Right cardiac atrium (tissue), 5 donors: ENCODE results near the gene SST. TPM values are rescaled to one million over a fixed set of nuclear protein-coding genes. Genes with fewer than 3 reads are reported as not detected.

ENCODE experiments used
- ATAC-seq, 2 donors: fragments of 200-7000 bp; cut with Tn5 transposase; one replicate each; pipeline versions ENCODE4 v1.8.0 to v1.9.1; 2020; ENCODE audit warnings: moderate library complexity in 2 of 2, mild to moderate bottlenecking in 1 of 2
- DNase-seq, 3 donors: peaks; one replicate each; pipeline ENCODE4 v3.0.0-alpha.2; 2020
- H3K27ac ChIP-seq: one replicate; pipeline ENCODE4 v1.5.1; 2013; ENCODE audit warnings: mild to moderate bottlenecking, low read length, control low read depth, moderate library complexity
- H3K27me3 ChIP-seq: one replicate; pipeline ENCODE4 v1.6.1; 2013; ENCODE audit not compliant: control insufficient read depth, insufficient read depth
- H3K4me1 ChIP-seq: one replicate; pipeline ENCODE4 v1.6.1; 2013; ENCODE audit warnings: low read length; ENCODE audit not compliant: control insufficient read depth, insufficient read depth
- H3K4me3 ChIP-seq: one replicate; pipeline ENCODE4 v1.5.1; 2013; ENCODE audit warnings: low read length, control low read depth
- H3K9me3 ChIP-seq: one replicate; pipeline ENCODE4 v1.6.1; 2013; ENCODE audit warnings: low read length; ENCODE audit not compliant: control insufficient read depth
- WGBS: extraction: QIAGEN DNeasy Blood & Tissue Kit; methylation state at CpG from one replicate; pipeline ENCODE4 v1.1.7; 2013; 5-methylcytosine and 5-hydroxymethylcytosine counted together
- intact Hi-C, 4 donors: fragments of 100-400 bp; cut with DNase I; formaldehyde crosslinking; loops; one replicate each; pipeline versions ENCODE4 v1.11.0 to v1.14.0; 2022 to 2023
- polyA plus RNA-seq: library from polyadenylated mRNA; stranded (reverse); fragments of 200-250 nt; gene quantifications from one replicate; pipeline ENCODE4 v1.2.3, GENCODE V29; 2013
- total RNA-seq, 4 donors: library from RNA; stranded (reverse); fragmentation: NEBNext Ultra II Directional; extraction: Animal tissue kit (Norgen Biotek cat#: 25700); gene quantifications; one replicate each; pipeline ENCODE4 v1.2.1, GENCODE V29; 2021
- donor health status: healthy with polysubstance abuse.
- donor health status: DM: no; HTN: yes; CAD: no.
- donor health status: DM: no; HTN: no; CAD: no.
- donor health status: DM: no; HTN: yes; CAD: no; lungs with severe emphysema.
- donor health status: DM: yes; HTN: yes; CAD: no.

Gene SST
- total and polyA plus RNA-seq, 5 donors = 0.84 to 7.0 TPM; not detected in 3

- Histone ChIP-seq H3K9me3 (peaks cover 2% of the 10 kb centered on the region), H3K27me3 (no peaks in the 10 kb centered on the region), H3K4me3 (no peak overlapping the region), H3K4me1 (no peaks in the 10 kb centered on the region), H3K27ac (no peak overlapping the region)
- ATAC-seq = no peak
- no peak for DNase-seq
- intact Hi-C loops = no loop called here
- WGBS = 41% methylated on average over 3 of the region's 3 CpGs
Observed at GRCh38 chr3:187628169-187628568, 42.0 kb downstream of the SST start.

- ATAC-seq (no peak), DNase-seq (no peak)
- intact Hi-C loops = no loop called here
- Histone ChIP-seq H3K27ac (no peak overlapping the region), H3K27me3 (no peaks in the 10 kb centered on the region), H3K4me1 (no peaks in the 10 kb centered on the region), H3K4me3 (no peak overlapping the region), H3K9me3 (peaks cover 2% of the 10 kb centered on the region)
- 76% methylated on average over 2 of the region's 2 CpGs for WGBS
Observed at GRCh38 chr3:187626581-187626980, 43.6 kb downstream of the SST start.

- no peak overlapping the region for H3K4me3 ChIP-seq
- 45% methylated on average over 4 of the region's 4 CpGs for WGBS
- DNase-seq (no peak), ATAC-seq (no peak)
- H3K9me3 ChIP-seq = no peaks in the 10 kb centered on the region
- no peaks in the 10 kb centered on the region for H3K4me1 ChIP-seq
- no peaks in the 10 kb centered on the region for H3K27me3 ChIP-seq
- intact Hi-C loops = no loop called here
- no peak overlapping the region for H3K27ac ChIP-seq
Observed at GRCh38 chr3:187624588-187624987, 45.6 kb downstream of the SST start.

GRCh38 chr3:187623285-187623814 is 46.8 kb downstream of the SST start:
- Histone ChIP-seq H3K4me3 (no peak overlapping the region), H3K9me3 (no peaks in the 10 kb centered on the region), H3K27me3 (no peaks in the 10 kb centered on the region), H3K27ac (no peak overlapping the region), H3K4me1 (no peaks in the 10 kb centered on the region)
- ATAC-seq = no peak
- no peak for DNase-seq
- 62% methylated on average over 5 of the region's 5 CpGs for WGBS
- intact Hi-C loops = no loop called here

DNA sequence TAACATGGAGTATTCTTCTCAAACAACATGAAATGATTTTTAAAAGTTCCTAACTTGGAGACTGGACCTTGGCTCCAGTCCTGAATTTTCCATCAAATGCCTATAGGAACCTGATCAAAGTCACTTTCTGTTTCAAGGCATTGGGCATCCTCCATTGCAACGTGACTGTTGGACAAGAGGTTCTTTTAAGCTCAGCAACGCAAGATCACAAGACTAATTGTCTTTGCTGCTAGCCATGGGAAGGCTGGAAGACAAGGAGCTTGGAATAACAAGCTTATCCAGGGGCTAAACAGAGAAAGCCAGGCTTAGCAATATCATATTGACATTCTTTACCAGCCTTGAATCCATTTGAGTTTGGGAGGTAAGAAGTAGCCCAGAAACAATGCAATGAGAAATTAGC is 48.3 kb downstream of the SST start:
- ATAC-seq (no peak), DNase-seq (no peak)
- Histone ChIP-seq H3K4me3 (no peak overlapping the region), H3K27ac (no peak overlapping the region), H3K4me1 (no peaks in the 10 kb centered on the region), H3K27me3 (no peaks in the 10 kb centered on the region), H3K9me3 (no peaks in the 10 kb centered on the region)
- intact Hi-C loops = no loop called here
- 69% methylated on average over 2 of the region's 2 CpGs for WGBS

- DNase-seq = no peak
- no peak for ATAC-seq
- 94% methylated on average over 2 of the region's 2 CpGs for WGBS
- intact Hi-C loops = no loop called here
- H3K9me3 ChIP-seq = no peaks in the 10 kb centered on the region
- H3K27me3 ChIP-seq = no peaks in the 10 kb centered on the region
- H3K4me3 ChIP-seq = no peak overlapping the region
- no peaks in the 10 kb centered on the region for H3K4me1 ChIP-seq
- H3K27ac ChIP-seq = no peak overlapping the region
Observed at GRCh38 chr3:187619461-187619860, 50.7 kb downstream of the SST start.

Other genes with a start within 250 kb of the SST start
- gene RTP2, start 32.2 kb upstream of the SST start, total RNA-seq = not detected
- not detected for gene RTP2, start 32.2 kb upstream of the SST start, polyA plus RNA-seq
- 10 to 100 TPM; 70.0 to 77.3 (median 71.4) TPM for gene BCL6, start 75.1 kb upstream of the SST start, total RNA-seq
- 45.8 TPM for gene BCL6, start 75.1 kb upstream of the SST start, polyA plus RNA-seq